Ascending aorta (tissue), 2 donors: ENCODE measurements around the gene GIMD1. TPM values are rescaled to one million over a fixed set of nuclear protein-coding genes. Genes with fewer than 3 reads are reported as not detected.
A peak's percentile ranks its signal among the peaks of the same experiment; 100 is the strongest.
"Not testable (repeated sequence)": the region's sequence is repeated elsewhere in the genome, so short reads cannot be mapped to it uniquely, and the experiment has no call there.

Source experiments
- DNase-seq, 2 donors: peaks; one replicate each; pipeline ENCODE4 v3.0.0-alpha.2; 2019; ENCODE audit warnings: low spot score in 2 of 2
- H3K27ac ChIP-seq, 2 donors: fragments of 200-600 bp; sonication (generic); one replicate each; pipeline ENCODE4 v1.5.1; 2016 to 2017; ENCODE audit warnings: mild to moderate bottlenecking in 1 of 2
- H3K27me3 ChIP-seq: fragments of 200-600 bp; sonication (generic); one replicate; pipeline ENCODE4 v1.5.1; 2017
- H3K36me3 ChIP-seq, 2 donors: fragments of 200-600 bp; sonication (generic); one replicate each; pipeline ENCODE4 v1.5.1; 2016
- H3K4me1 ChIP-seq, 2 donors: fragments of 200-600 bp; sonication (generic); one replicate each; pipeline ENCODE4 v1.5.1; 2016 to 2017; ENCODE audit warnings: mild to moderate bottlenecking in 1 of 2
- H3K4me3 ChIP-seq, 2 donors: fragments of 200-600 bp; sonication (generic); one replicate each; pipeline ENCODE4 v1.5.1; 2016 to 2017; ENCODE audit warnings: mild to moderate bottlenecking in 1 of 2
- H3K9me3 ChIP-seq, 2 donors: fragments of 200-600 bp; sonication (generic); one replicate each; pipeline ENCODE4 v1.5.1; 2016
- intact Hi-C: fragments of 100-400 bp; cut with DNase I; formaldehyde crosslinking; loops from one replicate; pipeline ENCODE4 v1.15.1; 2023
- total RNA-seq: library from RNA; depleted of rRNA; stranded (reverse); fragments of >200 nt; gene quantifications from one replicate; pipeline ENCODE4 v1.1.0, GENCODE V29; 2016
- TF ChIP-seq, protein P1 (sequence below), 3 experiments: fragments of 200-600 bp in 2 of 3; fragments of 450-650 bp in 1 of 3; sonication (generic) in 2 of 3; IDR thresholded peaks; one replicate each; pipeline ENCODE4 v1.5.1; 2016 to 2019; ENCODE audit warnings: antibody characterized with exemption in 3 of 3, mild to moderate bottlenecking in 1 of 3, moderate library complexity in 1 of 3

The GIMD1 gene
- total RNA-seq = not detected

DNA sequence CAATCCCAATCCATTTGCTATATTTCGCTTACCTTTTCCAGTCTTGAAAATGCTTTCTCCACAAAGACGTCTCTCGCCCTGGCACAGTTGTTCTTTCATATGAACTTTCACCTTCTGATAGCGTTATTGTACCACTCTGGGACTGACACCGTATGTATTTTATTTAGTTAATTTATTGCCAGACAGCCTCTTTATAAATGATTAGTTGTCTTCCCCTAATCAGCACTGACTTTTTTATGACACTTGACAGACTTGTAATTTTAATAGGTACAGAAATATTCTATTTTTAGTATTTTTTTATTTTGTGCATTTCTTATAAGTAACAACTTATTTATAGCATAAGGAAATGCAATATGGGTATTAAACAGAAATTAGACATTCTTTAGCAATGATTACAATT, at the start of gene GIMD1:
TSS of gene GIMD1 (minus strand) at position 101 of the 400 bp plus-strand sequence. CDS start 1,343 bp downstream, outside the sequence.
- TF ChIP-seq, protein P1, sequence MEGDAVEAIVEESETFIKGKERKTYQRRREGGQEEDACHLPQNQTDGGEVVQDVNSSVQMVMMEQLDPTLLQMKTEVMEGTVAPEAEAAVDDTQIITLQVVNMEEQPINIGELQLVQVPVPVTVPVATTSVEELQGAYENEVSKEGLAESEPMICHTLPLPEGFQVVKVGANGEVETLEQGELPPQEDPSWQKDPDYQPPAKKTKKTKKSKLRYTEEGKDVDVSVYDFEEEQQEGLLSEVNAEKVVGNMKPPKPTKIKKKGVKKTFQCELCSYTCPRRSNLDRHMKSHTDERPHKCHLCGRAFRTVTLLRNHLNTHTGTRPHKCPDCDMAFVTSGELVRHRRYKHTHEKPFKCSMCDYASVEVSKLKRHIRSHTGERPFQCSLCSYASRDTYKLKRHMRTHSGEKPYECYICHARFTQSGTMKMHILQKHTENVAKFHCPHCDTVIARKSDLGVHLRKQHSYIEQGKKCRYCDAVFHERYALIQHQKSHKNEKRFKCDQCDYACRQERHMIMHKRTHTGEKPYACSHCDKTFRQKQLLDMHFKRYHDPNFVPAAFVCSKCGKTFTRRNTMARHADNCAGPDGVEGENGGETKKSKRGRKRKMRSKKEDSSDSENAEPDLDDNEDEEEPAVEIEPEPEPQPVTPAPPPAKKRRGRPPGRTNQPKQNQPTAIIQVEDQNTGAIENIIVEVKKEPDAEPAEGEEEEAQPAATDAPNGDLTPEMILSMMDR (IDR thresholded peaks at IDR 0.05) = no peak
- Histone ChIP-seq H3K36me3 (no peaks in the 10 kb centered on the region), H3K9me3 (no peaks in the 10 kb centered on the region), H3K4me3 (peak within 1 kb of the TSS in 1 of 2 donors; percentile 14), H3K27ac (no peak within 1 kb of the TSS), H3K4me1 (peaks cover 0 to 14% of the 10 kb centered on the region in 2 donors), H3K27me3 (no peaks in the 10 kb centered on the region)
- DNase-seq = no peak
- intact Hi-C loops = loop anchor here (2.0 to 10.0 kb wide), 5 partner anchors 101 to 1636 kb away; partner anchors contain the start of gene DKK2

DNA sequence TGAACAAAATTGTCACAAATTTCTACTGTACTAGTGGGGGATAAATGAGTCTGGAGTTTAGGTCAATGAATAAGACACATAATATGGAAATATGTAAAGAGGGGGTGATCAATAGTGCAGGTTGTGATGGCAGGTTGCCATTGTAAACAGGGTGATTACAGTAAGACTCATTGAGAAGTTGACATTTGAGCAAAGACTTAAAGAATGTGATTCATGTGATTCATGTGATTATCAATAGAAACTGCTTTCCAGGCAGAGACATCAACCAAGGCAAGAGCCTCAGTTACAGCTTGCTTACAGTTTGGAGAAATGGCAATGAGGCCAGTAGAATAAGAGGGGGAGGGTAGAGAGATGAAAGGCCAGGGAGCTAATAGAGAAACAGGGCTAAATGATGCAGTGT, 45.8 kb upstream of the GIMD1 start:
- H3K9me3 ChIP-seq = no peaks in the 10 kb centered on the region
- intact Hi-C loops = no loop called here
- no peaks in the 10 kb centered on the region for H3K27me3 ChIP-seq
- no peak overlapping the region for H3K27ac ChIP-seq
- no peak for DNase-seq
- no peaks in the 10 kb centered on the region for H3K36me3 ChIP-seq
- TF ChIP-seq, protein P1 (IDR thresholded peaks at IDR 0.05) = no peak
- H3K4me3 ChIP-seq = no peak overlapping the region
- no peaks in the 10 kb centered on the region for H3K4me1 ChIP-seq

DNA sequence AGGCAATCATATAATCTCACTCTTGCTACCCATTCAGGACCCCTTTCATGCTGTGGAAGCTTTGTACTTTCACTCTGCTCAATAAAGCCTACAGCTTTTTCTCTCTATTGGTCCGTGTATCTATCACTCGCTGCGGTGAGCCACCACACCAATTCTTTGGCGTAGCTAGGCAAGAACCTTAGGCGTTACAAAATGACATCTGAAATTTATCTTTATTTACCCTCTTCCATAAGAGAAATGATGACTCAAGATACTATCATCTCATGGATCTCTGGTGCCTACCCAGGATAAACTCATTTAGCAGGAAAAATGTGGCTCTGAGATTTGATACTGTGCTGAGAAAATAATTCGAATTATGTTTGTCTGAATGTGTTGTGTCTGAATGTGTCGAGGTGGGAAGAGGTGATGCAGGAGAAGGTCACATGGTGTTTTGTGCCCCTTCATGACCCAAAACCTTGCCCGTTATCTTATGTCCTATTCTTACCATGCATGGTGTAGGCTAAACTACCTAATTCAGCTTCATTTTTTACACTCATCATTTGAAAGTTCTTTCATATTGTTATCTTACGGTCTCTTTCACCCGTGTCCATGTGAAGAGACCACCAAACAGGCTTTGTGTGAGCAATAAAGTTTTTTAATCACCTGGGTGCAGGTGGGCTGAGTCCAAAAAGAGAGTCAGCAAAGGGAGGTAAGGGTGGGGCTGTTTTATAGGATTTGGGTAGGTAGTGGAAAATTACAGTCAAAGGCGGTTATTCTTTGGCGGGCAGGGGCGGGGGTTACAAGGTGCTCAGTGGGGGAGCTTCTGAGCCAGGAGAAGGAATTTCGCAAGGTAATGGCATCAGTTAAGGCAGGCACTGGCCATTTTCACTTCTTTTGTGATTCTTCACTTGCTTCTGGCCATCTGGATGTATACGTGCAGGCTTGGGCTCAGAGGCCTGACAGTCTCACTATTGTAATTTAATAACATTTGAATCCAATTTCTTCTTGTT, 41.6 kb upstream of the GIMD1 start:
- Histone ChIP-seq H3K9me3 (no peaks in the 10 kb centered on the region), H3K27me3 (no peaks in the 10 kb centered on the region), H3K4me1 (no peaks in the 10 kb centered on the region), H3K4me3 (no peak overlapping the region), H3K27ac (no peak overlapping the region), H3K36me3 (no peaks in the 10 kb centered on the region)
- TF ChIP-seq, protein P1 (IDR thresholded peaks at IDR 0.05) = no peak
- intact Hi-C loops = no loop called here
- no peak for DNase-seq

DNA sequence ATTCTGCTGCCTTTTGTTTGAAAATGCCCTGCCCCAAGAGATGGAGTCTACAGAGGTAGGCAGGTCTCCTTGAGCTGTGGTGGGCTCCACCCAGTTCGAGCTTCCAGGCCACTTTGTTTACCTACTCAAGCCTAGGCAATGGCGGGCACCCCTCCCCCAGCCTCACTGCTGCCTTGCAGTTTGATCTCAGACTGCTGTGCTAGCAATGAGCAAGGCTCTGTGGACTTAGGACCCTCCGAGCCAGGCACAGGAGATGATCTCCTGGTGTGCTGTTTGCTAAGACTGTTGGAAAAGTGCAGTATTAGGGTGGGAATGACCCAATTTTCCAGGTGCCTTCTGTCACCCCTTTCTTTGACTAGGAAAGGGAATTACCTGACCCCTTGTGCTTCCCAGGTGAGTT, 39.4 kb upstream of the GIMD1 start:
- DNase-seq, H3K4me3 ChIP-seq, H3K9me3 ChIP-seq, H3K27me3 ChIP-seq, H3K27ac ChIP-seq, H3K4me1 ChIP-seq, intact Hi-C loops, H3K36me3 ChIP-seq: not testable (repeated sequence)

DNA sequence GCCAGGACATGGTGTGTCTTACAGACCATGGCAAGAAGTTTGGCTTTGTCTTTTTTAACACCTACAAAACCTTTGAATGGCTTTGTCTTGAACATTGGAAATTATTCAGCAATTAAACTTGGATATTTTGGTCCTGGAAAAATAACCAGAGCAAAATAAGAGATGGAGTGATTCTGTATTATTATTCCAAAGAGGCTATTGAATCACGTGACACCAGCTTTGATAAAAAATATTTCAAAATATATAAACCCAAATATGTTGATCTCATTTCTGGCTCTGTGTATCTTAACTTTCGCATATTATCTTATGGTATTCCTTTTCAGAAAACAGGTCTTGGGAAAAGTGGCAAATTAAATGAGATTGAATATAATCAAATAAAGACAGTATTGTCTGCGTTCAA, 32.6 kb upstream of the GIMD1 start:
- H3K27ac ChIP-seq = no peak overlapping the region
- TF ChIP-seq, protein P1 (IDR thresholded peaks at IDR 0.05) = no peak
- H3K27me3 ChIP-seq = no peaks in the 10 kb centered on the region
- no peaks in the 10 kb centered on the region for H3K4me1 ChIP-seq
- intact Hi-C loops = no loop called here
- H3K9me3 ChIP-seq = peaks cover 0 to 36% of the 10 kb centered on the region in 2 donors
- no peaks in the 10 kb centered on the region for H3K36me3 ChIP-seq
- no peak overlapping the region for H3K4me3 ChIP-seq
- DNase-seq = no peak

DNA sequence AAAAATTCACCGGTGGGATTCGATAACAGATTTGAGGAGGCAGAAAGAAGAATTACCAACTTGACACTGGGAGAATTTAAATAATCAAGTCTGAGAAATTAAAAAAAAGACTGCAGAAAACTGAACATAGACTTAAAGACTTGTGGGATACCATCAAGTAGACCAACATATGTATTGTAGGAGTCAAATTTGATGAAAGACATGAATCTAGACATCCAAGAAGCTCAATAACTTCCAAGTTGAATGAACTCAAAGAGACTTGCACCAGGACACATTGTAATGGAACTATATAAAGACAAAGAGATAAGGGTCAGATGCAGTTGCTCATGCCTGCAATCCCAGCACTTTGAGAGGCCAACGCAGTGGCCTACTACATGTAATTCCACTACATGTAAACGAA, 30.3 kb upstream of the GIMD1 start:
- H3K27me3 ChIP-seq, H3K4me3 ChIP-seq, H3K4me1 ChIP-seq, H3K36me3 ChIP-seq, H3K27ac ChIP-seq, intact Hi-C loops, DNase-seq: not testable (repeated sequence)
- peaks cover 0 to 47% of the 10 kb centered on the region in 2 donors for H3K9me3 ChIP-seq
